Stromal cell of bone marrow (primary cell): ENCODE data around the gene CTCF.
A peak's percentile ranks its signal among the peaks of the same experiment; 100 is the strongest.

Experiments
- DNase-seq: peaks from one replicate; pipeline ENCODE4 v3.0.0-alpha.2; 2012; ENCODE audit warnings: low read depth

Gene CTCF

GRCh38 chr16:67665598-67665997 lies 103.3 kb downstream of the CTCF start:
- no peak for DNase-seq

- DNase-seq: no peak
These were observed 103.8 kb downstream of the CTCF start for GRCh38 chr16:67666032-67666551.

GRCh38 chr16:67666559-67667452 lies 104.5 kb downstream of the CTCF start, which contains the start of the genes C16orf86 and ENKD1:
Gene C16orf86 (plus strand): TSS chr16:67666814. CDS start chr16:67666971, 157 bp downstream.
Gene ENKD1 (minus strand): TSS chr16:67666750. CDS start chr16:67666442, 308 bp downstream.
- peak; percentile 55 for DNase-seq

- no peak for DNase-seq
These were observed 105.1 kb downstream of the CTCF start for GRCh38 chr16:67667453-67667816.

GRCh38 chr16:67667817-67668494 lies 105.6 kb downstream of the CTCF start:
- DNase-seq: peak; percentile 88

- DNase-seq: no peak
These were observed 106.3 kb downstream of the CTCF start for GRCh38 chr16:67668495-67669157.

- DNase-seq: no peak
These were observed 107.3 kb downstream of the CTCF start for GRCh38 chr16:67669499-67670101.

GRCh38 chr16:67672306-67672705 lies 110.0 kb downstream of the CTCF start:
- DNase-seq: no peak

GRCh38 chr16:67672739-67673662 lies 110.7 kb downstream of the CTCF start:
- DNase-seq: peak; percentile 53

GRCh38 chr16:67673712-67674580 lies 111.6 kb downstream of the CTCF start:
- DNase-seq: no peak

GRCh38 chr16:67674851-67675578 lies 112.7 kb downstream of the CTCF start:
- no peak for DNase-seq

GRCh38 chr16:67675579-67675935 lies 113.2 kb downstream of the CTCF start:
- DNase-seq: no peak

GRCh38 chr16:67675999-67676398 lies 113.7 kb downstream of the CTCF start:
- no peak for DNase-seq

GRCh38 chr16:67676516-67676915 lies 114.2 kb downstream of the CTCF start:
- DNase-seq: no peak

- DNase-seq: no peak
These were observed 114.6 kb downstream of the CTCF start for GRCh38 chr16:67676939-67677338.

GRCh38 chr16:67677712-67678111 lies 115.4 kb downstream of the CTCF start:
- DNase-seq: no peak

- no peak for DNase-seq
These were observed 116.2 kb downstream of the CTCF start for GRCh38 chr16:67678354-67679023.
